CD4-positive, alpha-beta T cell treated with Interleukin-15 for 4 hours (primary cell): ENCODE data around the gene NPPC.
"Not testable (repeated sequence)": the region's sequence is repeated elsewhere in the genome, so short reads cannot be mapped to it uniquely, and the experiment has no call there.

Experiments used
- DNase-seq: peaks from one replicate; pipeline ENCODE4 v3.0.0-alpha.2; 2020; ENCODE audit warnings: low spot score

NPPC gene

DNA sequence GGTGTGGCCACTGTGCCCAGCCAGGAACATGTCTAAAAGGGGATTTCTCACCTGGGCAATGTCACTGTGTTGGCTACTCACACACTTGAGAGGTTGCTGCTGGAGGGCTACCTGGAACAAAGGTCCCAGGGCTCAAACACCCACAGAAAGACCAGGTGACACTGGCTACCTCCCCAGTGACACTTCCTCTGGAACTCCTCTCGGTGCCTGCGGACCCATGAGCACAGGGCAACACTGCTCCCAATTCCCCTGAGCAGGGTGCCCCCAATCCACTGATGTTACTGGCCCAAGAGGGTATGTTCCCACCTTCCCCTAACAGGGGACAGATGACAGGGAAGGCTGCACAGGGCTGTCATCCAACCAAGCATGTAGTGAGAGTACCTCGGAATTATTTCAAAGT is 5.8 kb downstream of the NPPC start:
- no peak for DNase-seq

DNA sequence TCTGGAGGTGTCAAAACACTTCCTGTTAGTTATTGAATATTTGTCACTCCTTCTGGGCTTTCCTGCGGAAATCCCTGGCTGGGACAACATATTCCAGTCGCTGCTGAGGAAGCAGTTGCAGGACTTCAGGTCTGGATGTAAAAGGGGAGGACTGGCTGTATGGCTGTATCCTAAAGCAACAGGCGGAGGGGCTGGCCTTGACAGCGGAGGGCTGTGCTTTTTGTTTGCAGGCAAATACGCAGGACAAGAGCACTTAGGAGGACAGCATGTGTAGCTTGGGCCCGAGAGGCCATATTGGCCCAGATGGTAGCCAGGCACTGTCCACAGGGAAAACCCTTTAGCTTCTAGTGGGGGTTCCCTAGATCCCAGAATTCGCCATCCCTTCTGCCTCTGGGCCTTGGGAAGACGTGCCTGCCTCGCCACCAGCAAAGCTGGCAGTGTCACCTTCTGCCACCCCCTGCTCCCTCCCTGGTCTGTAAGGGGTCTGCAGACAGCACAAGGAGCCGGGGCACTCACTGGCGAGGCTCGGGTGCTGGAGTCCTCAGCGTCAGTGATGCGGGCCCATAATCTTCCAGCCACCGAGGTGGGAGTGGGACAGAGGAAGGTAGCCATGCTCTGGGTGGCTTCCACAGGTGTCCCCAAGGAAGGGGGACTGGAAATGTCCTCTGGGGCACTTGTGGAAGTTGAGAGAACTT is 6.7 kb downstream of the NPPC start:
- DNase-seq = no peak

DNA sequence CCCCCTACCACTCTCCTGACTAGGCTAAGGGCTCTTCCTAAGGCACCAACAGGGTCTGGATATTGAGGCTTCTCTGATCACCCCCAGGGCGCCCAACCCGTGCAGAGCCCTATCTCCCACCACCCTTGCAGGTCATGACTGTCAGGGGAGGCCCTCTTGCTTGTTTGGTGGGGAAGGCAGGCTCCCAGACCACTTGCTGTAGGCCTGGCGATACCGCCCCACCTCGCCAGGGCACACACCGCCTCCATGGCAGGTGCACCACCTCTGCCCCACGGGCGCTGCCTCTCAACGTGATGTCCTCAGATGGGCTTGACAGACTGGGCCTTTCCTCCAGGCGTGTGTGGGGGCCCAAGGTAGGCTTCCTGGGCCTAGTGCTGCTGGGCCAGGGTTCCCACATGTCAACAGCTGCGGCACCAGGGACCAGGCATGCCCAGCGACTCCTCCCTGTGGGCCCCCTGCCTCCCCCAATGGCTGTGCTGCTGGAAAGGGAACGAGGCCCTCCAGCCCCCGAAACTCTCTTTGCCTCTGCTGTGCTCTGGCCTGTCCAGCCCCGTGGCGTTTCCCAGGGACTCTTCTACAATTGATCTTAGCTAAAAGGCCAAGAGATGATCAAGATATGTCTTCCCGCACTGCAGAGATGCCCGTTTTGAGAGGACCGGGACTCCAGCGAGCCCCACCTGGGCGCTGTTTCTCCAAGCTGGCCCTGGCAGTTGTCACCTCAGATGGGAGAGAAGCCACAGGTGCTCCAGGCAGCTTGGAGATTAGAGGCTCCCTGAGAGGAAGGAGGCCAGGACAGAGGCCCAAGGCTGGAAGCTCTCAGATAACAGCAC is 7.5 kb downstream of the NPPC start:
- DNase-seq = no peak

DNA sequence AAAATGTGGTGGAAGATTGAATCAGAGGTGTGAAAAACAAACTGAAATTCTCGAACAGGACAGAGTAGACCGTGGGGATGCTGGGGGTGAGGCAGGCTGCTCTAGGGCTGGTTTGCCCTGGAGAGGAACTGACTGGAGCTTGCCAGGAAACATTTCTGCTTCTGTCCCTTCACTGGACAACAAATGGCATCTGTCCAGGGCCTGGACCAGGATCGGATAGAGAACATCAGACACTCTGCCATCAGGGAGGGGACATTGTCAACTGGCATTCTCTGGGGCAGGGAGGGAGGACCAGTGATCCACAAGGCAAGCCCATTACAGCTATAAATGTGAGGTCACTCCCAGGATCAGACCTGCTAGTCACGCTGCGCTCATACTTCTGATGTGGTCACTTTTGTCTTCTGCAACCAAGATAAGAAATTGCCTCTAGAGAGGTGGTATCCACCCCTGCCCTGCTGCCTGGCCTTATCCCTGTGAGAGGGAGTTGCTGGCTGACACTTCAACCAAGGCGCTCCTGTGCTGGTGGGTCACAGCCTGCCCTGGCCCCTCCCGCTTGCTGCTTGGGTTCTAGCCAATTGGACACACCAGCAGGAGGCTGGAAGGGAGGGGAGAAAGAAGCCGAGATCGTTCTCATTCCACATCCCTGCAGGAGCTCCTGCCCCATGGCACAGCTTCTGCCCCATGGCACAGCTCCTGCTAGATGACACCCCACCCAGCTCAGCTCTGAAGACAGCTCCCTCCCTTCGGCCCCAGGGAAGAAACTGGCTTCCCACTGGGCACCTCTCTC is 8.7 kb downstream of the NPPC start:
- no peak for DNase-seq

DNA sequence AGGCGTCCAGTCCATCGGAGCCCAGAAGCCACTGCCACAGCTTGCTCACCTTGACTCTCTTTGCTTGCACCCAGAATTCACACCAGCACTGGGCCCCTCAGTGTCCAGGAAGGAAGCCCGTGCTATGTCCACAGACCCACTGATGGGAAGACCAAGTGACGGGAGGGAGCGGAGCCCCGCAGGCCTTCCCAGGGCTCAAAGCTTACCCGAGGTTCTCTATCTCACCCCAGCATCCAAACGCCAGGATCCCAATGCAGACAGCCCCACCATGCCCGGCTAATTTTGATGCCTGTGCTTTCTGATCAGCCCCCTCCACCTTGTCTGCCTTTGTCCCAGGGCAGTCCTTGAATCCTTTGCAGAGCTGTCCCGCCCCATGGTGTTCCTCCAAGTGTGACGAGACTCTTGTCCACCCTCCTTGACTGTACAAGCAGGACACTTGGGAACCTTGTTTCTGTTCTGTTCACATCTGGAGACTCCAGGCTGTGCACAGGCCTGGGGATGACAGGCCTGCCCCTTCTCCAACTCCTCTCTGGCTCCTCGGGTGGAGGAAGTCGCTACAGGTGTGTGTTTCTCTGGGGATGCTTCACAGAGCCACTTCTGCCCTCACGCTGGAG is 12.0 kb downstream of the NPPC start:
- no peak for DNase-seq

DNA sequence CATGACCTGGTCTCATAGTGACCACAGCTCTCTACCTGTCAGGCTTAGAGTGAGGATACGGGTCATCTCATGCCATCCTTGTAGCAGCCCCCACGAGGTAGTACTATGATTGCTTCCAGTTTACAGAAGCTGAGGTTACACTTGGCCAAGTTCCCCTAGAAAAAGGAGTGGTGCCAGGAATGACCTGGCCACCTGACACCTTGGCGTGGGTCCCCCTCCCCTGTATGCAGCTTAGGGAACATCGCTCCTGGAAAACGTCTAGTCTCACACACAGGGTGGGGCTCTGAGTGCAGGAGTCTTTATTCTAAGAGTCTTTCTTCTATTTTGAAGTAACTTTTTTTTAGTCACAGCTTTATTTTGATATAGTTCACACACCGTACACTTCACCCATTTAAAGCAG is 14.8 kb downstream of the NPPC start:
- DNase-seq = no peak

DNA sequence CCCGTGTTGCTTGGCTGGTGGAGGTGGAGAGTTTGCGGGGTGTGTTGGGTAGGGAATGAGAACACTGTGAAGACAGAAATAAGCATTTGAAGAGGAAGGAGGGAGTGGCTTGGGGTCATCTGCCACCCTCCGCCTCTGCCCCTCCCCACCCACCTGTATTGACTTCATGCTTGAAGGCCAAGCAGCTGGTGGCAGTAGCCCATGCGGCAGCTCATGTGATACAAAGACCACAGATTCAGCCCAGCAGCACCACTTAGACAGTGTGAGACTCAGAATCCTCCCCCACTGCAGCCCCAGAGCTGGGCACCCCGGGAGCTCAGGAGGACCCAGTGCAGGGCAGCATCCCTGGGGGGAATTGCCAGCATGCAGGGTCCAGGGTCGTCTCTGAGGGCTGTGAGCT is 15.4 kb downstream of the NPPC start:
- DNase-seq = no peak

DNA sequence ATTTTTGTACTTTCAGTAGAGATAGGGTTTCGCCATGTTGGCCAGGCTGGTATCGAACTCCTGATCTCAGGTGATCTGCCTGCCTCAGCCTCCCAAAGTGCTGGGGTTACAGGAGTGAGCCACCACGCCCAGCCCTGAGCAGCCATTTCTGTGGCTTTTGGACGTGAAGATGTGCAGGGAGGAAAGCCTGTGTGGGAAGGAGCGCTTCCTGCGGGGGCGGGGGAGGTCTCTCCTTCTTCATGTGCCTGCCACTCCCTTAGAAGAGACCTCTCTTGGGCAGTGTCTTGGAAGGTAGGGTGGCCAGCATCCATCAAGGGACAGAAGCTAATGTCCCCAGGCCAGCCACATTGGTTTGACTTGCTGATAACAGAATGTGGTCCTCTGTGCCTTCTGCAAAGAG is 16.0 kb downstream of the NPPC start:
- DNase-seq = not testable (repeated sequence)

DNA sequence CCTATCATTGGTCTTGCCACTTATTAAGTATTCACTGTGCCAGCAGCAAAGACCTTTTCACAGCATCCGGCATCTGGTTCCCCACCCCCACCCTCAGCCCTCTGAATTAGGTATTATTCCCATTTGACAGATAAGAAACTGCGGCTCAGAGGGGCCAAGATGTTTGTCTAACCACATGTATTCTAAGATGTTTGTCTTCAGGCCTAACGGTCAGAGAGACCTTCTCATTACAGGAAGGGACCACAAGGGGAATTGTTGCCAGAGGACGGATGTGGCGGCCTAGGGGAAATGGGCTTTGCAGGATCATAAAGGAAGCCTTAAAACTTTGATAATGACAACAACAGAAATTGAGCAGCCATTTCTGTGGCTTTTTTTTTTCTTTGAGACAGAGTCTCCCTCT is 16.6 kb downstream of the NPPC start:
- DNase-seq = no peak

DNA sequence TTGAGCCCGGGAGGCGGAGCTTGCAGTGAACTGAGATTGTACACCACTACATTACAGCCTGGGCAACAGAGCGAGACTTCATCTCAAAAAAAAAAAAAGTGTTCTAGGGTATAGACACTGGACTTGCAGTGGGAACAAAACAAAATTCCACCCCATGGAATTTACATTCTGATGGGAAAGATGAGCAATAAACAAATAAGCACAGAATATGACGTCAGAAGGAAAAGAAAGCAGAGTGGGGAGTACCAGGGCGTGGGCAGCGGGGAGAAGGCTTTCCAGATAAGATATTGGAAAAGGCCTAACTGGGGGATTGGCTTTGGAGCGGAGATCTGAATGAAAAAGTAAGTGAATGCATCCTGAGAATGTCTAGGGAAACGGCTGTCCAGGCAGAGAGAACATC is 17.6 kb downstream of the NPPC start:
- DNase-seq = no peak

DNA sequence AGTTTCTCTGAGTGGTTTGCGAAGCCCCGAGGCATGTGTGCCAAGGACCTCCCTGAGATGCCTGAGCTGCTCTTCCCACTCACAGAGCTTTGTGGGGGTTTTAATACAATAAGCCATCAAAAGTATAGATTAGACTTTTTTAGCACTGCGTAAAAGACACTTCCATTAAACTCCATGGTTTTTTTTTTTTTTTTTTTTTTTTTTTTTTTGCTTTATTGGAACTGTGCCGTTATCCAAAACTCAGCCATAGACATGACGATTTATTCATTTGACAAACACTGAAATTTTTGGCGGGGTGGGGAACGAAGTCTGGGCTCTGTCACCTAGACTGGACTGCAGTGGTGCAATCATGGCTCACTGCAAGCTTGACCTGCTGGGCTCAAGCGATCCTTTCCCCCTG is 18.4 kb downstream of the NPPC start:
- no peak for DNase-seq

DNA sequence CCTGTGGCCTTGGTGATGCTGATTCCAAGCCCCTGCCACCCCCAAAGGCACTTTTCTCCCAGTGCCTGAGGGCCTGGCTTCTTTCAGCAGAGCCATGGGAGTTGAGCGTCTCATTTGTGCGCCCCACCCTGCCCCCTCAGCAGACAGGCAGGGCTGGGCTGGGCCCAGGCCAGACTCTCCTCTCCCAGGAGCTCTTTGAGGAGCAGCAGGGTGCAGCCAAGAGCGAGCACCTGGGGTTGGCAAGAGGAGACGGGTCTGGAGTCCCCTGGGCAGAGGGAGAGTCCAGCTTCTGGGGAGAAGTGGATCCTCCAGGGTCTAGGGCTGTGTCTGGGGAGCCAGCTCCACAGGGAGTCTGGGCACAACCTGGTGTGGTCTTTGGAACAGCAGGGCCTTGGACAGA is 21.2 kb downstream of the NPPC start:
- no peak for DNase-seq

DNA sequence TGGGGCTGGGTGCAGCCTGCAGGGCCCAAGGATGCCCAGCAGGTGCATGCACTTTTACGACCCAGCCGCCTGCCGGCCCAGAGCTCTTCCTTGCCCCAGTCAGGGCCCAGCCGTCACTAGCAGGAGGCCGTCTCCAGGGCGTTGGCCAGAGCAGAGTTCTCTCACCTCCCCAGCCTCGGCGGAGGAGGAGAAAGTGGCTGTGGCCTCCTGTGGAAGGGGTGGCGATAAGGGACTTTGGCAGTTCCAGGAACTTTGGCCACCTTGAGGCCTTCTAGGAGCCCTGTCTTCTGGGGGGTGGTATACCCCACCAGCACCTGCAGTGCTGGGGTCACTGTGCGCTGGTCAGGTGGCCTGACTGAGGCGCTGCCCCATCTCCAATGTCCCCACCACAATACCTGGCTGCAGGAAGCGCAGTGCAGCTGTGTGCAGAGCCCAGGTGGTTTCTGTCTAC is 22.0 kb downstream of the NPPC start:
- no peak for DNase-seq

DNA sequence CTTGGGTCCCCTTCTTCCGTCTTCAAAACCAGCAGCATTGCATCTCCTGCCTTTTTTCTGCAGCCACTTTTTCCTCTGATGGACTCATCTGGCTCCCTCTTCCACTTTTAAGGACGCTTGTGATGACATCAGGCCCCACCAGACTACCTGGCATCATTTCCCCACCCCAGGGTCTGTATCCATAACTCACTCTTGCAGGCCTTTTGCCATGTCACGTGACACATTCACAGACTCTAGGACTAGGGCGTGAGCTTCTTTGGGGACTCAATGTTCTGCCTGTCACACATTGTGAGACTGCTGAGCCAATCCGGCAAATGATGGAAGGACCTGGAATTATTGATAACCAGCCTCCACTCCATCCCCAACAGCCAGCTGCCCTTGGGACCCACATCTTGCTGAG is 23.6 kb downstream of the NPPC start:
- no peak for DNase-seq

DNA sequence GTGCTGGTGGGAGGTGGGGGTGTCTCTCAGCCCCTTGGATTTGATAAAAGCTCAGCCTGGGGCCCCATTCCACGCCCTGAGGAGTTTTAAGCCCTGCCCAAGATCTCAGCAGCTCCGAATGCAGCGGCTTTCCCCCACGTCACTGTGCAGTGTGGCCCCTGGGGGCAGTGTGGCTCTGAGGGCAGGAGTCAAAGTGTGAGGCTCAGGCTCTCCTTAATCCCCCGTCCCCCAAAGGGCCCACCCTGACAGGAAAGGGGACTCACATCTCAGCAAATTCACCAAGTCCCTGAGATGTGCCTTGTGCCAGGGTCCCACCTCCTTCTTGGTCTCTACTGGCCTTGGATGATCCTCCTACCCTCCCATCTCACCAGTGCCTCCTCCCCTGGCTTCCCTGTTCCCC is 25.2 kb downstream of the NPPC start:
- DNase-seq = no peak

DNA sequence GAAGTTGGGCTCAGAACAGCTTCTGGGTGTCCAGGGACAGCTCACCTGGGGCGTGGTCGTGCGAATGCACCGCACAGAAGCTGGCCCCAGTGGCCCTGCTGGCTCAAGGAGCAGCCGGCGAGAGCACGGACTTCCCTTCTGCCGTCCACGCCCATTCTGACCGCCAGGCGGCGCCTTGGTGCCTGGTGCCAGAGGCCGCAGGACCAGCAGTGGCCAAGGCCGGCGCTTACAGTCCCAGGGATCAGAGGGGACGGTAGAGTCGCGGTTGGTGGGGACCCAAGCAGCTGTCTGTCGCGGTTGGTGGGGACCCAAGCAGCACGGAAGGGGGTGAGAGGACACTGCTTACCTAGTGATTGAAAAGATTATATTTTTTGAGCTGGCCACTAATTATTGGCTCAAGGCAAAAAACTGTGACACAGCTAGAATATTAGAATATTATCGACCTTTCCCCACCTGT is 25.7 kb downstream of the NPPC start:
- DNase-seq = peak; percentile 35

DNA sequence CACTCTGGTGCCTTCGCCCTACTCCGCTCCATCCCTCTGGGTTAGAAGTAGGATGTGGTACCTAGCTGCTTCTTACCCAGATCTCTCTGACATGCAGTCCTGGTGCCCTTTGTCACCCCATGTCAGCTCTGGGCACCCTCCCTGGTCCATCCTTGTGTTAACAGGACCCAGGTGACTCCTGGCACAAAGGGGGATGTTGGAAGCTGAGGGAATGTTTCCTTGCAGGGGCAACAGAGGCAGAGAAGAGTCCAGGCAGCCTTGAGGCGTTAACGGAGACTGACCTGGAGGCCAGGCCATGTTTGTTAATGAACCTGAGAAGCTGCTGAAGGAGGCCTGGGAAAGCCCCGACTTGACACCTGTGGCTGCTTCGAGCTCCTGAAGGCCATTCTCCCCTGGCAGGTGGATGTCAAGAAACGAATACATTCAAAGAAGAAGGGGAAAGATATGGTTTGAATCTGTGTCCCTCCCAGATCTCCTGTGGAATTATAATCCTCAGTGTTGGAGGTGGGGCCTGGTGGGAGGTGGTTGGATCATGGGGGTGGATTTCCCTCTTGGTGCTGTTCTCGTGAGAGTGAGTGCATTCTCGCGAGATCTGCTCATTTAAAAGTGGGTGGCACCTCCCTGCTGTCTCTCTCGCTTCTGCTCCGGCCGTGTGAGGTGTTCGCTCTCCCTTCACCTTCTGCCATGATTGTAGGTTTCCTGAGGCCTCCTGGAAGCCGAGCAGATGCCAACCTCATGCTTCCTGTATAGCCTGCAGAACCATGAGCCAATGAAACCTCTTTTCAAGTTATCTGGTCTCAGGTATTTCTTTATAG is 31.4 kb downstream of the NPPC start:
- no peak for DNase-seq

DNA sequence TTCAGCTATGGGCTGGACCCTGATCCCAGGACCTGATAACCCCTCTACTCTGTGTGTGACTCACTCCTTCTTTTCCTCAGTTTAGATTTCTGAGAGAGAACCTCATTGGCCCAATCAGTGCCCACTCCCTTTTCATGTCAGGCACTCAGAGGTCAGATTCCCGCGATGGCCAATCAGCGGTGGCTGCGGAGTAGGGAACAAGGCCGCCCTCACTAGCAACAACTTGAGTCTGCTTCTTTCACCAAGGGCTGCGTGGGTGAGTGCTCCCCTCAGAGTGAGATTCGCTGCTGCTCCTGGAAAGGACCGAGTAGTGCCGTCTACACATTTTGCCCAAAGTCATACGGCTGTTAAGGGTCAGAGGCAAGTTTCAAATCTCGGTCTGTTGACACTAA is 34.7 kb downstream of the NPPC start:
- no peak for DNase-seq

DNA sequence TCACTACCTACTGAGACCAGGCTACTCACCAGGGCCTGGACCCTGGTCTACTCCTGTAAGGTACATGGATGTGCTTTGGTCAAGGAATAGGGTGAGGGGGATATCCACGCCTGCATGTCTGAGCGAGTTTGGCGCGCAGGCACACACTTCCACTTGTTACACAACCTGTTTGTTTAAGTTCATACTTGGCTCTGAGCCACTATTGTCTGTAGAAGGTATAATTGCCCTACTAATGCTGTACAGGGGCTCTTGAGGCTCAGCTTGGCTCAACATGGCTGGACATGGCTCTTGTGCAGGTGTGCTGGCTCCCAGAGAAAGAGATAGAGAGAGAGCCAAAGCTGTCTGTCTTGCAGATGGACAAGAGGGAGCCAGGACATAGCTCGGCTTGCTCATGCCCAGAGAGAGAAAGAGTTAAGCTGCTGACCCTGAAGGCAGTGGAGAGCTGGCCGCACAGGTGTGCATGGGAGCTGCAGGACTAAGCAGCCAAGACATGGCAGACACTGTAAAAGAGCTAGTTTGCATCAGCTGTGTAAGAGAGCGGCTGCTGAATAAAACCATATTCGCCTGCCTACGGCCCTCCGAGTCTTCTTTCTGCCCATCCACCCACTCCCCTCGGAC is 35.2 kb downstream of the NPPC start:
- no peak for DNase-seq

DNA sequence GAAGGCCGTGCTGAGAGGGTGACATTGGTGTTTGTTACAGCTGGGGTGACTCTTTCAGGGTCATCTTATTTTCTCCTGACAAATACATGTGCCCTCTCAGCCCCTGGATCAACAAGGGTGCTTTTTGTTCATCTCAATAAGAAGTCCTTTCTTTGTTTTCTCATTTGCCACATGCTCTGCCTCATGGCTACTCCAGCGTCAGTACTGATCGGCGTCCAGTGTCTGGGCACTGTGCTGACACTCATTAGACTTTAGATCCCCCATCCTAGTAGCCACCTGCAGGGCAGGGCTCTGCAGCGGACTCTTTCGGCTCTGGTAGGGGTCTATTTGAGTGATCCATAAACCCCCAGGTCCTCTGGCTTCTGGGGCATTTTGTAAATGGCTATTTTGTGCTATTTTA is 38.4 kb downstream of the NPPC start:
- DNase-seq = no peak

DNA sequence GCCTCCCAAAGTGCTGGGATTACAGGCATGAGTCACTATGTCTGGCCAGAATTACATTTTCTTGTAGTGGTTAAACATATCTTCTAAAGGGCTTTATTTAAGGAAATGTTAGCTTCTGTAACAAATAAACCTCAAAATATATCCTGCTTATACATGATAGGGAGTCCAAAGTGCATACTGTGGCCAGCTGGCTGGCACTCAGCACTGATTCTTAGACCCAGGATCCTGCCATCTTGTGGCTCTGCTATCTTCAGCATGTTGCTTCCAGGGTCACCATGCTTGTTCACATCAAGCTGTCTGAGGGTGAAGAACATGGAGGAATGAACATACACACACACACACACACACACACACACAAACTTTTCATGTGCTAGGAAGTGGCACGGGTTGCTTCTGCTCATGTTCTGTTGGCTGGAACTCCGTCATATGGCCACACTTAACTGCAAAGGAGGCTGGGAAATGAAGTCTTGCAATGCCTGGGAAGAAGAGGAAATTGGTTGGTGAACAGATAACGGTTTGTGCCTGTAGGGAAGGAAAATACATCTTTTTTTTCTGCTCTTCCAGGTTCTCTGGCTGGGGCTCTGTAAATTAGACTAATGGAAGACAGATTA is 40.0 kb downstream of the NPPC start:
- no peak for DNase-seq
